ENCODE data around the gene C2orf92.

GRCh38 chr2:97728091-97728731 lies 58.7 kb downstream of the C2orf92 start:
- TF ChIP-seq CTCF (conservative IDR thresholded peaks at IDR 0.05 in 1 of 2, IDR thresholded peaks at IDR 0.05 in 1 of 2; ENCODE audit: low read depth in 1 of 2, low read length in 2 of 2) (no peak), EZH2 (IDR thresholded peaks at IDR 0.05; ENCODE audit: low read length, missing control alignments) (no peak)

All from fibroblast of lung (primary cell).